A673 (cell line): Measurements from ENCODE around the gene CYYR1.

Experiments used
- CTCF ChIP-seq: fragments of 300-800, 200-600 bp; sonication (generic); conservative IDR thresholded peaks from 2 replicates; pipeline ENCODE4 v1.5.1; 2017; ENCODE audit warnings: low read depth, mild to moderate bottlenecking, antibody characterized with exemption, low read length, moderate library complexity, mixed read lengths
- EZH2 ChIP-seq: fragments of 200-600 bp; sonication (generic); IDR thresholded peaks from 2 replicates; pipeline ENCODE4 v1.6.1; 2017; ENCODE audit warnings: borderline replicate concordance, low read depth, mild to moderate bottlenecking, mixed read lengths, antibody characterized with exemption, low read length; ENCODE audit not compliant: poor library complexity, severe bottlenecking

GRCh38 chr21:26422138-26422537 lies 150.9 kb downstream of the CYYR1 start:
- no peak for TF ChIP-seq CTCF
- no peak for TF ChIP-seq EZH2
